ENCODE data around the gene C14orf132.

The C14orf132 gene

DNA sequence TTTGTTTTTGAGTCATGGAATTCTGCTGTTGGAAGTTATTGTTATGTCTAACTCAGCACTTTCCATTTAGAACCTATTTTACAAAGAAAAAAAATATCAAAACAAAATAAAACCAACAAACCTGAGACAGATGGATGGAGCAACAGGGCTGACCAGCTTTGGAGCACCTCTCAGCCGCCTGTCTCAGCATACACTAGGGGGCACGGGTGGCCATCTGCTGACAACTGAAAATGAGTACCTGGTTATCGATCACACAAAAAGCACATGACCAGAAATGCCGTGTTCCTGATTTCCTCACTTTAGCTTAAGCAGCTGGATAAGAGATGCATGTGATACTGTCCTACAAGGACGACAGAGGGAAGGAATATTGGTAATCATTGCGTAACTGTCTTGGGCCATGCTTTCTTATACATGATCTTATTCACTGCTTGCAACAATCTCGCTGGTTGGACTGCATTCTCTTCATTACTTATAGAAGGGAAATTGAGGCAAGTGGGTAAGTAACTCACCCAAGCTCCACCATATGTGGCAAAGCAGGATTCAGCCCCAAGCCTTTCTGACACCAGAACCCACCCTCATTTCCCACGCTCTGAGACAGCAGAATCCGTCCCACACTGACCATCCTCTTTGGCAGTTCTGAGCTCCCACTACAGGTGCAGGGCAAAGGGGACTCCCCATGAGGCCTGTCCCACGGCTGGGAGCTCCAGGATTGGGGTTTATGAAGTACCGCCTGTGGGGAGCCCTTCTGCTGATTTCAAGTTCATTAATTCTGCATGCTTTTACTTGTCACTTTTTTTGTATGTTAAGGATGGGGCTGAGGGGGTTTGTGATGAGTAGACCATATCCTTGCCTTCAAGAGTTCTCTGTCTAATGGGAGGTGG, 43.5 kb downstream of the C14orf132 start:
- 0 out of 2 replicates have a peak, but pooled peaks cover 4% of the 10 kb centered on the region for H3K36me3 ChIP-seq (ENCODE audit: control insufficient read depth, insufficient read depth, low read length)
- no peaks in the 10 kb centered on the region for H3K27me3 ChIP-seq (ENCODE audit: control insufficient read depth, insufficient read depth, low read length)
- no peaks in the 10 kb centered on the region for H3K9me3 ChIP-seq (ENCODE audit: control insufficient read depth, insufficient read depth, low read length)
- no peak for DNase-seq (ENCODE audit: low read depth, low spot score)
- H3K4me3 ChIP-seq (ENCODE audit: low read length), result no peak overlapping the region
- H3K27ac ChIP-seq (ENCODE audit: low read length), result no peak overlapping the region
- H3K4me1 ChIP-seq (ENCODE audit: control insufficient read depth, insufficient read depth, low read length), result no peaks in the 10 kb centered on the region
- WGBS (ENCODE audit: insufficient coverage, insufficient read length), result no CpG with 5 or more reads among the region's 11 CpGs

DNA sequence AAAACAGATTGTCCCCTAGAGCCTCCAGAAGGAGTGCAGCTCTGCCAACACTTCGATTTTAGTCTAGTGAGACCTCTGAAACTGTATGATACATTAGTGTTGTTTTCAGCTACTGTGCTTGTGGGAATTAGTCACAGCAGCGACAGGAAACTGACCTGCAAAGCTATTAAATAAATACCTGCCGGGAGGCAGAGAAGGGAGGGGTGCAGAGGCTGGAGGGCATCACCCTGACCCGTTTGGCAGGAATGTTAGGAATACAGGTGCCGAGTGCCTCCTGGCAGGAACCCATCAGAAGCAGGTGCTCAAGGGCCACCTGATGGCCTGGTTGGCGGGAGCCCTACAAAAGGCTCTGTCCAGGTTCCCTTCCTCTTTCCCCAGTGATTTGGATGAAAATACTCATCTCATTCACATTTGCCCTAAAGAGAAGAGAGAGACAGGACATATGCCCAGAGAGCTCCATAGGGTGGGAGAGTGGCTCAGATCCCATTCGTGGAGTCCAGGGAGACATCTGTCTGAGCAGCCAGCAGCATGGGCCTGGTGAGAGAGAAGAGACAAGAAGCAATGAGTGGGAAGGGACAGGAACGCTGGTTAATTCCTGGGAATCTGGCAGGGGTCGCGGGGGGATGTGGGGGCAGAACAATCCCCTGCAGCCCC, 44.6 kb downstream of the C14orf132 start:
- no CpG with 5 or more reads among the region's 10 CpGs for WGBS (ENCODE audit: insufficient coverage, insufficient read length)
- H3K36me3 ChIP-seq (ENCODE audit: control insufficient read depth, insufficient read depth, low read length), result 0 out of 2 replicates have a peak, but pooled peaks cover 4% of the 10 kb centered on the region
- H3K4me3 ChIP-seq (ENCODE audit: low read length), result no peak overlapping the region
- no peaks in the 10 kb centered on the region for H3K9me3 ChIP-seq (ENCODE audit: control insufficient read depth, insufficient read depth, low read length)
- no peaks in the 10 kb centered on the region for H3K27me3 ChIP-seq (ENCODE audit: control insufficient read depth, insufficient read depth, low read length)
- no peak overlapping the region for H3K27ac ChIP-seq (ENCODE audit: low read length)
- no peak for DNase-seq (ENCODE audit: low read depth, low spot score)
- H3K4me1 ChIP-seq (ENCODE audit: control insufficient read depth, insufficient read depth, low read length), result no peaks in the 10 kb centered on the region

DNA sequence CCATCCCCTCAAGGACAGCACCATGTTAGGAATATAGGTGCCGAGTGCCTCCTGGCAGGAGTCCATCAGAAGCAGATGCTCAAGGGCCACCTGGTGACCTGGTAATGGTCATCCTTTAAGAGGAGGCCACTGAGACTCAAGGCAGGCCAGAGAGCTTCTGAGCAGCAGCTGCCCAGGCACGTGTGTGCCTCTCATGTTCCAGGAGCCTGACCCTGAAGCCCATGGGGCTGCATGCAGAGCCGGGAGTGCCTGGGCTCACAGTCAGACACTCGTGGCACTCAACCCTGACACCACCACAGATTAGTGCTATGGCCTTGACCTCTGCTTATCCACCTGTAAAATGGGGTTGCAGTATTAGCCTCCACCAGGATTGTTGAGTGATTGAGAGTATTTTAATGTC, 45.6 kb downstream of the C14orf132 start:
- no peaks in the 10 kb centered on the region for H3K27me3 ChIP-seq (ENCODE audit: control insufficient read depth, insufficient read depth, low read length)
- no peak overlapping the region for H3K4me3 ChIP-seq (ENCODE audit: low read length)
- WGBS (ENCODE audit: insufficient coverage, insufficient read length), result no CpG with 5 or more reads among the region's 4 CpGs
- no peak for DNase-seq (ENCODE audit: low read depth, low spot score)
- H3K27ac ChIP-seq (ENCODE audit: low read length), result no peak overlapping the region
- H3K36me3 ChIP-seq (ENCODE audit: control insufficient read depth, insufficient read depth, low read length), result 0 out of 2 replicates have a peak, but pooled peaks cover 4% of the 10 kb centered on the region
- H3K4me1 ChIP-seq (ENCODE audit: control insufficient read depth, insufficient read depth, low read length), result no peaks in the 10 kb centered on the region
- H3K9me3 ChIP-seq (ENCODE audit: control insufficient read depth, insufficient read depth, low read length), result no peaks in the 10 kb centered on the region

DNA sequence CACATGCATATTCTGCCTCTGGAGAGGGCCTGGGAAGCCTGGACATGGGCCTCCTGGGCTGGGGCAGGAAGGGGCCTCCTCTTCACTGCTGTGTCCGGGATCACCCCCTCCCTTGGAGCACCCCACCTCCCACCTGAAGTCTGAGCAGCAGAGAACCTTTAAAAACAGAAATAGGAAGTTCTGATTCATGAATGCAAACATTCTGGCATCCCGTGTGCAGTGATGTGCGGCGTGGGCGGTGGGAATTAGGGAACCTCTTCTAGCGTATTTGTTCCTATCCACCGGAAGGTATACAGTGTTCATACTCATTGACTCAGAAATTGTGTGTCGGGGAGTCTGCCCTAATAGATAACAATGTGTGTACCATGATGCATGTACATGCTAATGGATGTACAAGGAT, 46.2 kb downstream of the C14orf132 start:
- no peak for DNase-seq (ENCODE audit: low read depth, low spot score)
- Histone ChIP-seq H3K27me3 (ENCODE audit: control insufficient read depth, insufficient read depth, low read length) (no peaks in the 10 kb centered on the region), H3K9me3 (ENCODE audit: control insufficient read depth, insufficient read depth, low read length) (no peaks in the 10 kb centered on the region), H3K4me1 (ENCODE audit: control insufficient read depth, insufficient read depth, low read length) (no peaks in the 10 kb centered on the region), H3K4me3 (ENCODE audit: low read length) (no peak overlapping the region), H3K36me3 (ENCODE audit: control insufficient read depth, insufficient read depth, low read length) (0 out of 2 replicates have a peak, but pooled peaks cover 4% of the 10 kb centered on the region), H3K27ac (ENCODE audit: low read length) (no peak overlapping the region)
- no CpG with 5 or more reads among the region's 8 CpGs for WGBS (ENCODE audit: insufficient coverage, insufficient read length)

DNA sequence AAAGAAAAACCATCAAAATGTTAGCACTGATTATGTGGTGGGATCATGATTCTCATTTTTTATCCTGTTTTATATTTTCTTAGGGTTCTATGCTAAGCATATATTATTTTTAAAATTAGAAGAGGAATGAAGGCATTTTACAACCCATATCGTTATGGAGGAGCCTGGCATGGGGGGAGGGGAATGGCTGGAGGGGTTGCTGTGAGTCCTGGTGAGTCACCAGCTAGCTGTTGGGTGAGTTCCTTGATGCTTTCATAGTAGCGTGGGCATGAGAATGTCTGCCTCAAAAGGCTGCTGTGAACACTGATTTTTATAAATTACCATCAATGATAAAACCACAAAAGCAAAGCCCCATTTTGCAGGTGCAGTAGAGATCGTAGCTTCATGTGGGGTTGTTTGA, 46.9 kb downstream of the C14orf132 start:
- Histone ChIP-seq H3K4me1 (ENCODE audit: control insufficient read depth, insufficient read depth, low read length) (no peaks in the 10 kb centered on the region), H3K9me3 (ENCODE audit: control insufficient read depth, insufficient read depth, low read length) (no peaks in the 10 kb centered on the region), H3K27ac (ENCODE audit: low read length) (no peak overlapping the region), H3K4me3 (ENCODE audit: low read length) (no peak overlapping the region), H3K36me3 (ENCODE audit: control insufficient read depth, insufficient read depth, low read length) (0 out of 2 replicates have a peak, but pooled peaks cover 4% of the 10 kb centered on the region), H3K27me3 (ENCODE audit: control insufficient read depth, insufficient read depth, low read length) (no peaks in the 10 kb centered on the region)
- no peak for DNase-seq (ENCODE audit: low read depth, low spot score)
- WGBS (ENCODE audit: insufficient coverage, insufficient read length), result no CpG with 5 or more reads among the region's 3 CpGs

DNA sequence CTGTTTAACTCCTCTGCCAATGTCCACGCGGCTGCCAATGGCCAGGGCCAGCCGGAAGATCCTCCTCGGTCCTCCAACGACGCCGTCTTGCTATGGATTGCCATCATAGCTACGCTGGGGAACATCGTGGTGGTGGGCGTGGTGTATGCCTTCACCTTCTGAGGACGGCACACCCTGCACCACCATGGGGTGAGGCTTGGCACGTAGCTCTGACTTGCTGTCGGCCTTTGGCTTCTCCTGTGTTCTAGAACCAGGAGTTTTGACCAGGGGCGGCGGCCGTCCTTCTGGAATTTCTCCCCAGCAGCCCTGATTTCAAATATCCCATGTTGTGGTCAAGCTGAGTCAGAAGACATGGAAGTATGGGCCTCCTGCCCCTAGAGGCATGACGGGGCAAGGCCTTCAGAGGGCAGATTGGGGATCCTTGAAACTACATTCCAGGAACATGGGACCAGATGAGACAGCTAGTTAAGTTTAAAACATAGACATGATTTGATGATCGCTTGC, 47.5 kb downstream of the C14orf132 start:
- Histone ChIP-seq H3K27me3 (ENCODE audit: control insufficient read depth, insufficient read depth, low read length) (no peaks in the 10 kb centered on the region), H3K9me3 (ENCODE audit: control insufficient read depth, insufficient read depth, low read length) (no peaks in the 10 kb centered on the region), H3K4me3 (ENCODE audit: low read length) (no peak overlapping the region), H3K4me1 (ENCODE audit: control insufficient read depth, insufficient read depth, low read length) (no peaks in the 10 kb centered on the region), H3K27ac (ENCODE audit: low read length) (no peak overlapping the region), H3K36me3 (ENCODE audit: control insufficient read depth, insufficient read depth, low read length) (0 out of 2 replicates have a peak, but pooled peaks cover 4% of the 10 kb centered on the region)
- WGBS (ENCODE audit: insufficient coverage, insufficient read length), result no CpG with 5 or more reads among the region's 18 CpGs
- no peak for DNase-seq (ENCODE audit: low read depth, low spot score)

DNA sequence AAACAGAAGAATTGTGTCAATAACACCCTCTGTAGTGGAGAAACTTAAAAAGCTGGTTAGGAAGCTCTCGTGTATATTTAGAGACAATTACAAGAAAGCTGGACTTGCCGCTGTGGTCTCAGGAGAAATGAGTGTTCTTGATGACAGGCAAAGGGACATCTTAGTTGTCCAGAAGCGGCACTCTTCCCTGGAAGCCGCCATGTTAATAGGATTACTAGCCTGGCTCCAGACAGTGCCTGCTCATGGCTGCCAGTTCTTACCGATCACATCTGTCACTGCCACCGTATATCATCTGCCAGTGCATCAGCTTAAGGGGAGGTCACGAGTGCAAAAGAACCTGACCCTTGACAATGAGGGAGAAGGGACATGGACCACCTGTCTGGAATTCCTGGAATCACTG, 48.9 kb downstream of the C14orf132 start:
- no peaks in the 10 kb centered on the region for H3K4me1 ChIP-seq (ENCODE audit: control insufficient read depth, insufficient read depth, low read length)
- no CpG with 5 or more reads among the region's 7 CpGs for WGBS (ENCODE audit: insufficient coverage, insufficient read length)
- no peaks in the 10 kb centered on the region for H3K9me3 ChIP-seq (ENCODE audit: control insufficient read depth, insufficient read depth, low read length)
- no peak overlapping the region for H3K4me3 ChIP-seq (ENCODE audit: low read length)
- H3K36me3 ChIP-seq (ENCODE audit: control insufficient read depth, insufficient read depth, low read length), result 0 out of 2 replicates have a peak, but pooled peaks cover 4% of the 10 kb centered on the region
- no peaks in the 10 kb centered on the region for H3K27me3 ChIP-seq (ENCODE audit: control insufficient read depth, insufficient read depth, low read length)
- no peak for DNase-seq (ENCODE audit: low read depth, low spot score)
- H3K27ac ChIP-seq (ENCODE audit: low read length), result no peak overlapping the region

DNA sequence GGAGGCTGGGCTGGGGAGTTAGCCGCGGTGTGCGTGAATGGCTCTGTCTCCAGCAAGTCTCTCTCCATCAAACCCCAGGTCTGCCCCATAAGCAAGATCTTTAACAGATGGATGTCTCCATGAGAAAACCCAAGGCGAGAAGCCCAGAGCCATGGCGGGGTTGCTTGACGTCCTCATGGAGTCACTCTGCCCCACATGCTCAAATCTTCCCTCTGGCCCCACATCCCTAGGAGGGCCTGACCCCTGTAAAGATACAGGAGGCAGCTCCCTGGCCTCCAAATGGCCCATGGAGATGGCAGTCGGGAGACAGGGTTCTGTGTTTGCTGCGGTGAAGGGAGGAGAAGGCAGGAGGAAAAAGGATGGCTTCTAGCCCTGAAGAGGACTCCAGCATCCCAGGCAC, 49.3 kb downstream of the C14orf132 start:
- Histone ChIP-seq H3K9me3 (ENCODE audit: control insufficient read depth, insufficient read depth, low read length) (no peaks in the 10 kb centered on the region), H3K4me3 (ENCODE audit: low read length) (no peak overlapping the region), H3K27ac (ENCODE audit: low read length) (no peak overlapping the region), H3K27me3 (ENCODE audit: control insufficient read depth, insufficient read depth, low read length) (no peaks in the 10 kb centered on the region), H3K4me1 (ENCODE audit: control insufficient read depth, insufficient read depth, low read length) (no peaks in the 10 kb centered on the region), H3K36me3 (ENCODE audit: control insufficient read depth, insufficient read depth, low read length) (0 out of 2 replicates have a peak, but pooled peaks cover 4% of the 10 kb centered on the region)
- DNase-seq (ENCODE audit: low read depth, low spot score), result no peak
- no CpG with 5 or more reads among the region's 8 CpGs for WGBS (ENCODE audit: insufficient coverage, insufficient read length)

DNA sequence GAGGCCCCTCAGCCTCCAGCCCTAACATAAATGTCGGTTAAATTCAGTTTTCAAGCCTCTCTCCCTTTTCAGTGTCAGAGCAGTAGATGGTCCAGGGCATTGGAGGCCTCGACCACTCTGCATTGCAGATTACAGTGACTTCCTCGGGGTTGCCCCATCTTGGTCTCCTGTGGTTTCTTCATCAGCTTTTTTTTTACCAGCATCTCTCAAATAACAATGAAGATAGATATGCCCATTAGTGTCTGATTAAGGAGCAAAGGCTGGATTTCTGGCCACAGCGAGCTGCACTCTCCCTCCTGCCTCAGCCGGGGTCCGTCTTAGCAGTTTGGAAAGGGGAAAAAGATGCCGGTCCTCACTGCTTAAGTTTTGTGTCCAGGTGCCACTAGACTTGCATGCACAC, 49.7 kb downstream of the C14orf132 start:
- 0 out of 2 replicates have a peak, but pooled peaks cover 4% of the 10 kb centered on the region for H3K36me3 ChIP-seq (ENCODE audit: control insufficient read depth, insufficient read depth, low read length)
- H3K9me3 ChIP-seq (ENCODE audit: control insufficient read depth, insufficient read depth, low read length), result no peaks in the 10 kb centered on the region
- H3K27me3 ChIP-seq (ENCODE audit: control insufficient read depth, insufficient read depth, low read length), result no peaks in the 10 kb centered on the region
- no peaks in the 10 kb centered on the region for H3K4me1 ChIP-seq (ENCODE audit: control insufficient read depth, insufficient read depth, low read length)
- WGBS (ENCODE audit: insufficient coverage, insufficient read length), result no CpG with 5 or more reads among the region's 7 CpGs
- H3K4me3 ChIP-seq (ENCODE audit: low read length), result no peak overlapping the region
- H3K27ac ChIP-seq (ENCODE audit: low read length), result no peak overlapping the region
- DNase-seq (ENCODE audit: low read depth, low spot score), result no peak

DNA sequence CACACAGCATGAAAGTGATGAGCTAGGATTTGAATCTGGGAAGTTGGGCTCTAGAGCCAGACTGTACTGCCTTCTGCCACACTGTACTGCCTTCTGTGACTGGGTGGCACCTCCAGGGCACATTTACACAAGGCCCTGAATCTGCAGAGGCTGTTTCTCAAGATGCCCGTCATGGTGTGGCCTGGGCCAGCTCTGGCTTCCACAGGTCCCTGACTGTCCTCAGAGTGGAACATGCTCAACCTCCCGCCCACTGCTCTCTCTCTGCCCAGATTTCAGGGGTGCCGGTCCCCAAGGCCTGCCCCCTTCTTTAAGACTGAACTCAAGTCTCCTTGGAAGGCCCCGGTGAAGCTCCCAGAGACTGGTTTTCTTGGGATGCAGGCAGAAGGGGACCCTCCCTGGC, 50.2 kb downstream of the C14orf132 start:
- Histone ChIP-seq H3K4me3 (ENCODE audit: low read length) (no peak overlapping the region), H3K27me3 (ENCODE audit: control insufficient read depth, insufficient read depth, low read length) (no peaks in the 10 kb centered on the region), H3K27ac (ENCODE audit: low read length) (no peak overlapping the region), H3K4me1 (ENCODE audit: control insufficient read depth, insufficient read depth, low read length) (no peaks in the 10 kb centered on the region), H3K9me3 (ENCODE audit: control insufficient read depth, insufficient read depth, low read length) (no peaks in the 10 kb centered on the region), H3K36me3 (ENCODE audit: control insufficient read depth, insufficient read depth, low read length) (0 out of 2 replicates have a peak, but pooled peaks cover 4% of the 10 kb centered on the region)
- no CpG with 5 or more reads among the region's 4 CpGs for WGBS (ENCODE audit: insufficient coverage, insufficient read length)
- DNase-seq (ENCODE audit: low read depth, low spot score), result no peak
